KMS-11 (cell line): ENCODE measurements around the gene DENND5A.

Source experiments
- H2AFZ ChIP-seq: fragments of 200-600 bp; sonication (generic); 2 replicates; pipeline ENCODE4 v1.6.1; 2016; ENCODE audit warnings: antibody characterized with exemption, mixed run types, low read depth
- H3K27ac ChIP-seq: fragments of 200-600 bp; sonication (generic); 2 replicates; pipeline ENCODE4 v1.6.1; 2016; ENCODE audit warnings: mild to moderate bottlenecking, mixed run types
- H3K27me3 ChIP-seq: fragments of 200-600 bp; sonication (generic); 2 replicates; pipeline ENCODE4 v1.6.1; 2017; ENCODE audit warnings: mild to moderate bottlenecking, low read depth, mixed run types, moderate library complexity; ENCODE audit not compliant: insufficient read depth
- H3K36me3 ChIP-seq: fragments of 200-600 bp; sonication (generic); 2 replicates; pipeline ENCODE4 v1.6.1; 2017; ENCODE audit warnings: mild to moderate bottlenecking, mixed run types; ENCODE audit not compliant: insufficient read depth
- H3K4me1 ChIP-seq: fragments of 200-600 bp; sonication (generic); 2 replicates; pipeline ENCODE4 v1.6.1; 2016; ENCODE audit warnings: mild to moderate bottlenecking, low read depth, mixed run types; ENCODE audit not compliant: poor library complexity, severe bottlenecking
- H3K4me2 ChIP-seq: fragments of 200-600 bp; sonication (generic); 2 replicates; pipeline ENCODE4 v1.7.0; 2016; ENCODE audit warnings: mild to moderate bottlenecking, mixed run types
- H3K4me3 ChIP-seq: fragments of 200-600 bp; sonication (generic); IDR thresholded peaks from 2 replicates; pipeline ENCODE4 v1.6.1; 2017; ENCODE audit warnings: low read depth, low read length, mixed read lengths; ENCODE audit not compliant: insufficient read depth
- H3K79me2 ChIP-seq: fragments of 200-600 bp; sonication (generic); 2 replicates; pipeline ENCODE4 v1.6.1; 2016; ENCODE audit warnings: low read depth, mixed run types; ENCODE audit not compliant: insufficient read depth
- H3K9ac ChIP-seq: fragments of 200-600 bp; sonication (generic); 2 replicates; pipeline ENCODE4 v1.6.1; 2016; ENCODE audit warnings: mild to moderate bottlenecking, mixed run types
- H4K20me1 ChIP-seq: fragments of 200-600 bp; sonication (generic); 2 replicates; pipeline ENCODE4 v1.6.1; 2016; ENCODE audit warnings: mild to moderate bottlenecking, mixed run types; ENCODE audit not compliant: insufficient read depth
- CTCF ChIP-seq: fragments of 200-600 bp; sonication (generic); conservative IDR thresholded peaks from 2 replicates; pipeline ENCODE4 v1.6.1; 2017; ENCODE audit warnings: low read depth, mild to moderate bottlenecking, antibody characterized with exemption, low read length, moderate library complexity, mixed read lengths

DENND5A gene

GRCh38 chr11:9130297-9130696 lies 134.9 kb downstream of the DENND5A start:
- Histone ChIP-seq H4K20me1 (no peaks in the 10 kb centered on the region), H3K79me2 (no peaks in the 10 kb centered on the region), H3K4me1 (no peaks in the 10 kb centered on the region), H3K27ac (no peak overlapping the region), H3K9ac (no peak overlapping the region), H3K4me3 (no peak overlapping the region), H2AFZ (no peak overlapping the region), H3K27me3 (no peaks in the 10 kb centered on the region), H3K36me3 (no peaks in the 10 kb centered on the region), H3K4me2 (no peak overlapping the region)
- TF ChIP-seq CTCF = no peak

- H4K20me1 ChIP-seq = no peaks in the 10 kb centered on the region
- H3K27me3 ChIP-seq = no peaks in the 10 kb centered on the region
- H3K4me1 ChIP-seq = no peaks in the 10 kb centered on the region
- no peak overlapping the region for H3K4me2 ChIP-seq
- no peak for TF ChIP-seq CTCF
- no peaks in the 10 kb centered on the region for H3K36me3 ChIP-seq
- no peak overlapping the region for H3K27ac ChIP-seq
- H2AFZ ChIP-seq = no peak overlapping the region
- H3K4me3 ChIP-seq = no peak overlapping the region
- no peaks in the 10 kb centered on the region for H3K79me2 ChIP-seq
- H3K9ac ChIP-seq = no peak overlapping the region
Measured at GRCh38 chr11:9126636-9127035, 138.5 kb downstream of the DENND5A start.

DNA sequence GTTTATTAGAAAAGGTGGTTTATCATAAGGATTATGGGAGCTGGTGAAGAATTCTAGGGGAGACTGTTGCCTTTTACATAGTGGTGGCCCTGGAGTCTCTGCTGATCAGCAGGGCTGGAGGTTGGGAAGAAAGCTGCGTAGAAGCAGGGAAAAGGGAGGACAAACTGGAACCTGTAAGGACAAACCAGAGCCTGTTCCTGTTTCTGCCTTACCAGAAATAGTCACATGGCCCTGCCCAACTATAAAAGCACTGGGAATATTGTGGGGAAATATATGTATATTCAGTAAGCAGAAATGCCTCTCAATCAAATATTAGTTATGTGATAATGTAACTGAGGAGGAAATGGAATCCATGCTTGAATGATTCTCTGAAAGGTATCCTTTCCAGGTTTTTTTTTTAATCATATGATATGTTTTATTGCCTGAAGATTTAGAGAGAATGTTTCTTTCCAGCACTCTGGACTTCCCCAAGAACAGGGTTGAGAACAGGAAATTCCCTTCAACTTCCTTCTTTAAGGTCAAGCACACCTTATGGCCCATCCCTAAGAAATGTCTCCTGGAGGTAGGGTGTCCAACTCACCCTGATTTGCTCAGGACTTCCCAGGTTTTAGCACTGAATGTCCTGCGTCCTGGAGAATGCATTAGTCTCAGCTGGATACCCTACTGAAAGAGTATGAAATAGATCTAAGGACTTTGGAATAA lies 139.8 kb downstream of the DENND5A start:
- no peak overlapping the region for H3K4me3 ChIP-seq
- TF ChIP-seq CTCF = no peak
- H4K20me1 ChIP-seq = no peaks in the 10 kb centered on the region
- H3K4me2 ChIP-seq = no peak overlapping the region
- H3K27me3 ChIP-seq = no peaks in the 10 kb centered on the region
- H3K36me3 ChIP-seq = no peaks in the 10 kb centered on the region
- no peaks in the 10 kb centered on the region for H3K4me1 ChIP-seq
- no peaks in the 10 kb centered on the region for H3K79me2 ChIP-seq
- H2AFZ ChIP-seq = no peak overlapping the region
- H3K27ac ChIP-seq = no peak overlapping the region
- no peak overlapping the region for H3K9ac ChIP-seq

DNA sequence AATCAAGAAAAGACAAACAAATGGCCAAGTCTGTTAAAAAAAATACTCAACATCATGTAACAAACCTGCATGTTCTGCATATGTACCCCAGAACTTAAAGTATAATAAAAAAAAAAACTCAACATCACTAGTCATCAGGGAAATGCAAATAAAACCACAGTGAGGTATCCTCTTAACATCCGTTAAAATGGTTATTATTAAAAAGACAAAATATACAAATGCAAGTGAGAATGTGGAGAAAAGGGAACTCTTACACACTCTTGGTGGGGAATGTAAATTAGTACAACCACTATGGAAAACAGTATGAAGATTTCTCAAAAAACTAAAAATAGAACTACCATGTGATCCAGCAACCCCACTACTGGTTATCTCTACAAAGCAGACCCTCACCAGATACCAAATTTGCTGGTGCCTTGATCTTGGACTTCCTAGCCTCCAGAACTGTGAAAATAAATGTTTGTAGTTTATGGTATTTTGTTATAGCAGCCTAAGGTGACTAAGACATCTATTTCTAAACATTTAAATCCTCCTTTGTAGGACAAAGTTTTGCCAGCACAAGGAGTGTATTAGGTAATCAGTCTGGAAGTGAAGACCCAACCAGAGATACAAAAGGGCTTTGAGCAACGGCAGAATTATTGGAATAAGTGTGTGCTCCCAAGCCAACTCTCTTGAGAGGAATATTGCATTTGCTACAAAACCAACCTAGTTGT lies 141.4 kb downstream of the DENND5A start:
- H2AFZ ChIP-seq = no peak overlapping the region
- no peak overlapping the region for H3K9ac ChIP-seq
- H3K27ac ChIP-seq = no peak overlapping the region
- no peaks in the 10 kb centered on the region for H3K79me2 ChIP-seq
- H3K4me3 ChIP-seq = no peak overlapping the region
- no peaks in the 10 kb centered on the region for H4K20me1 ChIP-seq
- no peaks in the 10 kb centered on the region for H3K4me1 ChIP-seq
- H3K36me3 ChIP-seq = no peaks in the 10 kb centered on the region
- no peak overlapping the region for H3K4me2 ChIP-seq
- no peak for TF ChIP-seq CTCF
- no peaks in the 10 kb centered on the region for H3K27me3 ChIP-seq
